Measurements from ENCODE around the gene TMEM250. TPM values are rescaled to one million over a fixed set of nuclear protein-coding genes. Genes with fewer than 3 reads are reported as not detected.
A peak's percentile ranks its signal among the peaks of the same experiment; 100 is the strongest.

The TMEM250 gene
- total and polyA plus RNA-seq, 9 of the 15 experiments (the other 6 are each of a cell fraction or from before 2014, with no cell fraction given), result 0.32 to 44.6 (median 12.2) TPM

GRCh38 chr9:136093995-136094881 is 24.4 kb downstream of the TMEM250 start (continued):
- no peak for TF ChIP-seq ZFP91 (CRISPR knock-in tag; IDR thresholded peaks at IDR 0.05)
- no peak for TF ChIP-seq CEBPB (tag; IDR thresholded peaks at IDR 0.05)
- no peak for TF ChIP-seq PTBP1 (IDR thresholded peaks at IDR 0.05; ENCODE audit: low read depth, low read length)
- TF ChIP-seq FOXA3 (CRISPR knock-in tag; conservative IDR thresholded peaks at IDR 0.05 in 1 of 2, IDR thresholded peaks at IDR 0.05 in 1 of 2), result no peak; a peak in 1 of 4 replicates
- no peak for TF ChIP-seq ETV5 (CRISPR knock-in tag; IDR thresholded peaks at IDR 0.05; ENCODE audit: low read depth)
- no peak for TF ChIP-seq ARID2 (IDR thresholded peaks at IDR 0.05)
- no peak for TF ChIP-seq OTX1 (CRISPR knock-in tag; IDR thresholded peaks at IDR 0.05)
- TF ChIP-seq IRF9 (tag; IDR thresholded peaks at IDR 0.05), result no peak
- no peak for TF ChIP-seq NCOA1 (IDR thresholded peaks at IDR 0.05; ENCODE audit: low read depth)
- TF ChIP-seq ZNF830 (CRISPR knock-in tag; IDR thresholded peaks at IDR 0.05), result no peak
- TF ChIP-seq ZNF280A (IDR thresholded peaks at IDR 0.05; ENCODE audit: low read depth, partially characterized antibody), result no peak
- TF ChIP-seq E2F6 (IDR thresholded peaks at IDR 0.05; ENCODE audit: borderline replicate concordance in 1 of 2, extremely low read depth in 1 of 2, insufficient read depth in 1 of 2, insufficient read length in 1 of 2, low read depth in 1 of 2, low read length in 1 of 2, poor library complexity in 1 of 2, severe bottlenecking in 1 of 2), result peak; percentile 93 to 96
- TF ChIP-seq LARP7 (IDR thresholded peaks at IDR 0.05), result no peak
- TF ChIP-seq CBFB (CRISPR knock-in tag; IDR thresholded peaks at IDR 0.05), result no peak
- TF ChIP-seq ZNF699 (CRISPR knock-in tag; IDR thresholded peaks at IDR 0.05; ENCODE audit: insufficient replicate concordance), result no peak
- TF ChIP-seq ESRRB (CRISPR knock-in tag; IDR thresholded peaks at IDR 0.05; ENCODE audit: borderline replicate concordance), result no peak
- TF ChIP-seq NFYB (IDR thresholded peaks at IDR 0.05; ENCODE audit: extremely low read depth, insufficient read length), result peak; percentile 41
- no peak for TF ChIP-seq ZBED1 (IDR thresholded peaks at IDR 0.05)
- no peak for TF ChIP-seq GTF2A2 (tag; IDR thresholded peaks at IDR 0.05)
